ENCODE measurements around the gene PTPN6. TPM values are rescaled to one million over a fixed set of nuclear protein-coding genes. Genes with fewer than 3 reads are reported as not detected.

The PTPN6 gene
- total RNA-seq, 1 donor from 2014 or later = 7.2 TPM

DNA sequence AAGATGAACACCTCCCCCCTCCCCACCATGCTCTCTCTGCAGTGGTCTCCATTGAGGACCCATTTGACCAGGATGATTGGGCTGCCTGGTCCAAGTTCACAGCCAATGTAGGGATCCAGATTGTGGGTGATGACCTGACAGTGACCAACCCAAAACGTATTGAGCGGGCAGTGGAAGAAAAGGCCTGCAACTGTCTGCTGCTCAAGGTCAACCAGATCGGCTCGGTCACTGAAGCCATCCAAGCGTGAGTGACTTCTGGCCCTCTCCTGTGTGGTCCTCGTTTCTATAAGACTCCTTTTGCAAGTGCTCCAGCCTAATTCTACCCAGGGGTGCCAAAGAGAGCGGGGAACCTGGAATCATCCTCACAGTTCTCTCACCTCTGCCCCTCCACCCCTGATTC lies 29.6 kb upstream of the PTPN6 start:
- intact Hi-C loops (cut with DNase I) = no loop called here
- ATAC-seq (ENCODE audit: poor library complexity) = no peak

DNA sequence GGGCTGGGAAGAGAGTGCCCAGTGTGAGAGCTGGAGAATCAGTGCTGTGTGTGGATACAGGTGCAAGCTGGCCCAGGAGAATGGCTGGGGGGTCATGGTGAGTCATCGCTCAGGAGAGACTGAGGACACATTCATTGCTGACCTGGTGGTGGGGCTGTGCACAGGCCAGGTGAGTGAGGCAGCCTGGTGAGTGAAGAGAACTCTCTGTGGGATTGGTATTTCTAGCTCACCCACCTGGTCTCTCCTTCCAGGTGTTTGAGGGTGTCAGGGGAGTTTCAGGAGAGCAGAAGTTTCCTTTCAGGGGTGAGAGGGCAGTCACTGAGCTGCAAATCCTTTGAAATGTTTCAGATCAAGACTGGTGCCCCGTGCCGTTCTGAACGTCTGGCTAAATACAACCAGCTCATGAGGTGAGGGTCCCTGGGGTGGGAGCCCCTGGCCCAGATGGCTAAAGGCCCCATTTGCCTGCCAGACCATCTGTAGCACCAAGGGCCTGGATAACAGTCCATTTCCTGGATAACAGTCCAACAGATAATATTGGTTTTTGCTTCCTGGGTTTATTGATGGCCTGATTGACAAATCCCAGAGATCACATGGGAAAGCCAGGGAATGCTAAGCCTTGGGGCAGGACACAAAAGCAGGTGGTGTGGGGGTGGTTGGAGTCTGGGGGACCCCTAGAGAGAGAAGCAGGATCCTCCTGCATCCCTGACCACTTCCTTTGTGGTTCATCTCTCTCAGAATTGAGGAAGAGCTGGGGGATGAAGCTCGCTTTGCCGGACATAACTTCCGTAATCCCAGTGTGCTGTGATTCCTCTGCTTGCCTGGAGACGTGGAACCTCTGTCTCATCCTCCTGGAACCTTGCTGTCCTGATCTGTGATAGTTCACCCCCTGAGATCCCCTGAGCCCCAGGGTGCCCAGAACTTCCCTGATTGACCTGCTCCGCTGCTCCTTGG lies 28.9 kb upstream of the PTPN6 start:
- intact Hi-C loops (cut with DNase I) = no loop called here
- ATAC-seq (ENCODE audit: poor library complexity) (no peak), DNase-seq (peak; percentile 41)

More for the DNA sequence above, 29.6 kb upstream of the PTPN6 start:
- peak; percentile 32 for DNase-seq

DNA sequence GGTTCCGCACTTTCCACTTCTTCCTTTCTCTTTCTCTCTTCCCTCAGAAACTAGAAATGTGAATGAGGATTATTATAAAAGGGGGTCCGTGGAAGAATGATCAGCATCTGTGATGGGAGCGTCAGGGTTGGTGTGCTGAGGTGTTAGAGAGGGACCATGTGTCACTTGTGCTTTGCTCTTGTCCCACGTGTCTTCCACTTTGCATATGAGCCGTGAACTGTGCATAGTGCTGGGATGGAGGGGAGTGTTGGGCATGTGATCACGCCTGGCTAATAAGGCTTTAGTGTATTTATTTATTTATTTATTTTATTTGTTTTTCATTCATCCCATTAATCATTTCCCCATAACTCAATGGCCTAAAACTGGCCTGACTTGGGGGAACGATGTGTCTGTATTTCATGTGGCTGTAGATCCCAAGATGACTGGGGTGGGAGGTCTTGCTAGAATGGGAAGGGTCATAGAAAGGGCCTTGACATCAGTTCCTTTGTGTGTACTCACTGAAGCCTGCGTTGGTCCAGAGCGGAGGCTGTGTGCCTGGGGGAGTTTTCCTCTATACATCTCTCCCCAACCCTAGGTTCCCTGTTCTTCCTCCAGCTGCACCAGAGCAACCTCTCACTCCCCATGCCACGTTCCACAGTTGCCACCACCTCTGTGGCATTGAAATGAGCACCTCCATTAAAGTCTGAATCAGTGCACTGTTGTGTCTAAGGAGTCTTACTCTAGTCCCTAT lies 28.0 kb upstream of the PTPN6 start:
- no peak for ATAC-seq (ENCODE audit: poor library complexity)
- intact Hi-C loops (cut with DNase I) = no loop called here
- DNase-seq = peak; percentile 33

DNA sequence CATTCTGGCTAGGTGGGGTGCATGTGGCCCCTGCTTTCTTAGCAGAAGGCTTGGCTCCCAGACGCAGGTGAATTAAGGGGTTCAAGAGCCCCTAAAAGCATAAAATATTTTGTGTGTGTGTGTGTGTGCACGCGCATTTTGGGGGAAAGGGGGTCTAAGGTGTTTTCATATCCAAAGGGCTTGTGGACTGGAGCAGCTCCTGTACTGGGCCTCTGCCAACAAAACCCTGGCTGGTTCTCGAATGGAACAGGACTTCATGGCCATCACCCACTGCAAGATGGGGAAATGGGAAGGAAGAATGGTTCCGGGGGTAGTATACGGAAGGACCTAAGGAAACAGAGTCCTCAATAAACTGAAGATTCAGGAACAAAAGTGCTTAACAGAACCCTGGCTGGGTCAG lies 27.3 kb upstream of the PTPN6 start:
- intact Hi-C loops (cut with DNase I) = no loop called here
- peak; percentile 33 for DNase-seq
- no peak for ATAC-seq (ENCODE audit: poor library complexity)

DNA sequence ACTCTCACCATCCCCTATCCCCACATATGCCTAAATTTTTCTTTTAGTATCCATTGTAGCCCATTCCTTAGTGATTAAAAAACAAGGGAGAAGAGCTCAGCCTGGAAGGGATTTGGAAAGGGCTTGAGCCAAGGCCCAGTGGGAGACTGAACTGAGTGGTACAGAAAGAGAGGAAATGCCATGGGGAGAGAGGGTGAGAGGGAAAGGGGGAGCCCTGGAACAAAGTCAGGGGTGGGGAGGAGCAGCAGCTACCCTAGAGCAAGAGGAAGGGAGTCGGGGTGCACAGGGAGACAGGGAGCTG lies 26.0 kb upstream of the PTPN6 start:
- intact Hi-C loops (cut with DNase I) = no loop called here
- no peak for DNase-seq
- ATAC-seq (ENCODE audit: poor library complexity) = no peak

DNA sequence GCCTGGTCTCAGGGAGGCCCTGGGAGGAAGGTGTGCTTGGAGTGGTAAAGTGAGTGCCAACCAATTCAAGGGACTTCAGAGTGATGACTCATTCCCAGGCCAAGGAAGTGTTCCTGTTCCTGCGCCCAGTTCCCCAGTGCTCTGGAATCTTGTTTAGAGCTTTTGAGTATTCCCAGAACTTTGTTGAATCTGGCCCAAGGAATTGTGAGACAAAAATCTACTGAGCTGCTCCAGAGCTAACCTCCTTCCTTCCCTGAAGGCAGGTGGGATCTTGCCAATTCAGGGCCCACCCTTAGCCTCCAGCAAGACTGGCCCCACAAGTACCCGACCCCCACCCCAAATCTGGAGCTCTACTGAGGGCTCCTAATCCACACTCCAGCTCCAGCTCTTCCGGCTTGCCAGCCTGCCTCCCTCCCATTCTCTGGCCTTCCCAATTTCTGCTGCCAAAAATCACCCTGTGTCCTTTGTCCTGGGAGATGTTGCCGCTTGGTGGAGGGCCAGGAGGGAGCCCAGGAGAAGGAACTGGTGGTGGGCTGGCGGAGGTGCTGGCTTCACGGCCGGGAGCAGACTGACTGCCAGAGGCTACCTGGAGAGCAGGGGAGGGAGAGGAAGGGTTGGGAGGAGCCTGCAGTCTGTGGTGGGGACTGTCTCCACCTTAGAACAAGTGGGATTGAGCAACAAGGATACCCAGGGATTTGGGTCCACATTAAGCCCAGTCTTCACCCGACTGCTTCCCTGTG lies 25.4 kb upstream of the PTPN6 start:
- intact Hi-C loops (cut with DNase I) = no loop called here
- peak; percentile 54 for ATAC-seq (ENCODE audit: poor library complexity)
- DNase-seq = peak; percentile 81

DNA sequence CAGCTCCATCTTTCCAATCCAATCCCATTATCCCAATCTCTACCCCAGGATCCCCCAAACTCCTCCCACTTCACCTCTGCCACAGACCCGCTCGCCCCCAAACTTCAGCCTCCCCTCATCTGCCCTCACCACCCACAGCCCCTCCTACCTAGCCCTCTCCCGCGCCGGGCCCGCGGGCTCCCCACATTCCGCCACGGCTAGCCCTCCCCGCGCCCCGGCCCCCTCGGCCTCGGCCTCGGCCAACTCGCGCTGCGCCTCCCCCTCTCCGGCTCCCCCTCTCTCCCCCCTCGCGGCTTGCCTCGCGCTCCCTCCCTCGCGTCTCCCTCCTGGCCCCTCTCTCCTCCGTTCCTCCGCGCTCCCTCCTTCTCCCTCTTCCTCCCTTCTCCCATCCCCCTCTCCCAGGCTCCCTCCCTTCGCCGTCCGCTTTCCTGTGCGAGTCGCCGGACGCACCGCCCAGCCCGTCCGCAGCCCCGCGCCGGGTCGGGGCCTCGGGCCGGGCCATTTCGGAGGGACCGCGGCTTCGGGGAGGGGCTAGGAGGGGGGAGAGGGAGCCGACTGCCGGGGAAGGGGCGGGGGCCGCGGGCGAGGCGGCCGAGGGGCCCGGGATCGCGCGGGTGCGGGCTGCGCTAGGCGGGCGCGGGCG lies 23.7 kb upstream of the PTPN6 start, which contains the start of gene ATN1:
Gene ATN1 (plus strand): TSS at position 581 of the 643 bp plus-strand sequence. CDS start 6,043 bp downstream, outside the sequence.
- peak; percentile 61 for ATAC-seq (ENCODE audit: poor library complexity)
- peak; percentile 87 for DNase-seq
- intact Hi-C loops (cut with DNase I) = no loop called here

DNA sequence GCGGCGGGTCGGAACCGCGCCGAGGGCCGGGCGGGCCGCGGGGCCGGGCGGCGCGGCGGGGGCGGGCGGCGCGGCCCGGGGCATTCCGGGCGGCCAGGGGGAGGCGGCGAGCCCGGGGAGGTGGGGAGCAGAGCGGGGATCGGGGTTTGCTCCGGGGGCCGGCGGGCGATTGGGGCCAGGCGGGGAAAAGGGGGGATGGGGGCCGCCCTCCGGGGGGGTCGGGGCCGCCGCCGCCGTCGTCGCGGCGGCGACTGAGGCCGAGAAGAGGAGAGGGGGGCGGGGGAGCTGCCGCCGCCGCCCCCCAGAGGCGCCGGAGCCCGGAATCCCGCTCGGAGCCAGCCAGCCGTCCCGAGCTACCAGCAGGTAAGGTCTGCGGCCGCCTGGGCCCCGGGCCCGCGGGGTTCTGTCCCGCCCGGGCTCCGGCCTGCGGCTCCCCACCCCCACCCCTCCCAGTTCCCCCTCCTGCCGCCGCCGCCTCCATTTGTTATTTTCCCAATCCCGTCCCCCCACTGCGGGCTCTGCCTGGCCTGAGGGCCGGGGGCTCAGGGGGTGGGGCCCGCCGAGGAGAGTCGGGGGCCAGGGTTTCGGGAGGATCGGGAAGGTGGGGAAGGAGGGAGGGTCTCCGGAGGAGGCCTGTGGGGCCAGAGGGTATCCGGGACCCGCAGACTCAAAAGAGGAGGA lies 23.0 kb upstream of the PTPN6 start:
- DNase-seq (peak; percentile 49), ATAC-seq (ENCODE audit: poor library complexity) (no peak)
- intact Hi-C loops (cut with DNase I) = no loop called here

DNA sequence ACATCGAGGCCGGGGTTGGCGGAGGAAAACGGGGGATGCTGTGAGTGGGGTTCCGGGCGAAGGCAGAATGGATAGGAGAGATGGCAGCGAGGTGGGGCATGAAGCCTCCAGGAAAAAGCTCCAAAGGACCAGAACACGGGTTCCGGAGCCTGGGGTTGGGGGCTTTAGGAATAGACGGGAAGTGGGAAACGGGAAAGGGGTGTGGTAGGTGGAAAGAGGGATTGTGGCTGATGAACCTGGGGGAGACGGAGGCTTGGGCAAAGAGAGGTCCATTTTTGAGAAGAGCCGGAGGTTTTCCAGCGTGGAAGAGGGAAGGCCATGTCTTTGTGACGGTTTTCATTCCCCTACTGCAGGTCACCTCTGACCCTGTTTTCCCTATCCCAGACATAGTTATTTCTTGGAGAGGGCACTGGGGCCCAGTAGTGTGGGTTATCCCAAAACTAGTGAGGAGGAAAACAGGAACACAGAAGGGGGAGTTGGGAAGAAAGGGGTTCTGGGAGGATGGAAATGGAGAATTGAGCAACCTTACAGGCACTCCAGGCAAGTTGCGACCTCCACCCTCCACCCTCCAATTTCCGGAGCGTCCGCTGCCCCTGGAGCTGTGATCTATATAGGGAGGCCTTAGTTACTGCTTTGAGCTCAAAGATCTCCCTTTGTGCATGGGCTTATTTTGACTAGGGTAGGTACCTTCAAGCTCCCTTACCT lies 22.3 kb upstream of the PTPN6 start:
- no peak for ATAC-seq (ENCODE audit: poor library complexity)
- intact Hi-C loops (cut with DNase I) = no loop called here
- peak; percentile 38 for DNase-seq

DNA sequence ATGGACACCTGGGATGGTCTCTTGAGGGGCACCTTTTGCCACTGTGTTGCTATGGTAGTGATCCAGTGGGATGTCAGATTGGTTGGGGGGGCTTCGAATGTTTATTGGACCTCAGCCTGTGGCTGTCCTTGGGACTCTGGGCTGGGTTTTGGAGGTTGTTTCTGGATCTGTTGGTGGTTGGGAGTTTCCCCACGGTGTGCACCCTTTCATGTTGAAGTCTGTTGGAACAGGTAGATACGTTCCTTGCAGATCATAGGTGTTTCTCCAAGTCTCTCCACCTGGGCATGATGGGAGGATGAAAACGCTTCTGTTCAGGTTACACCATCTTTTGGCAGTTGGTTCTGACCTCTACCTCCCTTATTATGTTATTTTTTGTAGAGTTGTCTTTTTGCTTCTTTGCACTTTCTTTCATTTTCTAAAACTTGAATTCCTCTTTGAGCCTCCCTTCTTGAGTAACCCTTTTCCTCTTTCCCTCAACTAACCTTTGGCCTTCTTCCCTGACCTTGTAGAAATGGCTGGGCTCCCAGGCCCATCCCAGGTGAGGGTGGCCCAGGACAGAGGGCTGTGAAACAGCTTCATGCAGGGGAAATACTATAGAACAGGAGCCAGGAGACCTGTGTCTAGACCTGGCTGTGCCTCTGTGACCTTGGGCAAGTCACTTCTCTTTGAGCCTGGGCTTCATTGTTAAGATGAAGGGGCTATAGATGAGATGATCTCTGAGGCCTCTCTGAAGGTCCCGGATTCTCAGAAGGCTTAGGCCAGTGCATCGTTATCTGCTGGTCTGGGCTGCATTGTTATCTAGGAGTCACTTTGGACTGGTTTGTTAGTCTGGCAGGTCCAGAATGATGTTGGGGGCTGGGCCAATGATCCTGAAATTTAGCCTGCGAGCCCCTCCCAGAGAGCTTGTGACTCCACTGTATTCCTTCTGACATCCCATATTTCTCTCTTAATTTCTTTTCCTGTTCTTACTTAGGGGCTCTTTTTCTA lies 21.4 kb upstream of the PTPN6 start:
- ATAC-seq (ENCODE audit: poor library complexity) (no peak), DNase-seq (peak; percentile 18)
- intact Hi-C loops (cut with DNase I) = no loop called here

DNA sequence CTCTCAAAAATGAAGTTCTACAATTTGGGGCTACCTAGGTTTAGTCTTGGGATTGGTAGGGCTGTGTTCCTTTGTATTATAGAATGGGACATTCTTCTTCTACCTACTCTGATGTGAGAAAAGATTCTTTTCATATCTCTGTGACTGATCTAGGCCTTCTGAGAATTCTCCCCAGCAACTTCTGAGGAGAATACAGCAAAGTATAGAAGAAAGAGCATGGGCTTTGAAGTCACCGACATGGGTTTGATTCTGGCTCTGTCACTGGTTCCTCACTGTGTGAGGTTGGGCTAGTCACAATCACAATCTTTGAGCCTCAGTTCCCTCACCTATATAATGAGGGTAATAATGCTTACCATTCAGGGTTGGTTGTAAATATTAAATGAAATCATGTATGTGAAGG lies 18.4 kb upstream of the PTPN6 start:
- DNase-seq (no peak), ATAC-seq (ENCODE audit: poor library complexity) (no peak)
- intact Hi-C loops (cut with DNase I) = no loop called here

DNA sequence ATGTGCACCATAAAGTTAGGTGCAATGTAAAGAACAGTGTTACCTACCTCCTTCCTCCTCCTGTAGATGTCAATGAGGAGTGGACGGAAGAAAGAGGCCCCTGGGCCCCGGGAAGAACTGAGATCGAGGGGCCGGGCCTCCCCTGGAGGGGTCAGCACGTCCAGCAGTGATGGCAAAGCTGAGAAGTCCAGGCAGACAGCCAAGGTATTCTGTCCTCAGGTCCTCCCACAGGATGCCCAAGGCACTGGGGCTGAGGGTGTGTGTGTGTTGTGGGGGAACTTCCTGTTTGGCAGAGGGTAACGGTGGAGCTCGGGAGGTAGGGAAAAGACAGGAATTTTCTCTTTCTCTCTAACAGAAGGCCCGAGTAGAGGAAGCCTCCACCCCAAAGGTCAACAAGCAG lies 17.0 kb upstream of the PTPN6 start:
- DNase-seq = no peak
- ATAC-seq (ENCODE audit: poor library complexity) = no peak
- intact Hi-C loops (cut with DNase I) = no loop called here

DNA sequence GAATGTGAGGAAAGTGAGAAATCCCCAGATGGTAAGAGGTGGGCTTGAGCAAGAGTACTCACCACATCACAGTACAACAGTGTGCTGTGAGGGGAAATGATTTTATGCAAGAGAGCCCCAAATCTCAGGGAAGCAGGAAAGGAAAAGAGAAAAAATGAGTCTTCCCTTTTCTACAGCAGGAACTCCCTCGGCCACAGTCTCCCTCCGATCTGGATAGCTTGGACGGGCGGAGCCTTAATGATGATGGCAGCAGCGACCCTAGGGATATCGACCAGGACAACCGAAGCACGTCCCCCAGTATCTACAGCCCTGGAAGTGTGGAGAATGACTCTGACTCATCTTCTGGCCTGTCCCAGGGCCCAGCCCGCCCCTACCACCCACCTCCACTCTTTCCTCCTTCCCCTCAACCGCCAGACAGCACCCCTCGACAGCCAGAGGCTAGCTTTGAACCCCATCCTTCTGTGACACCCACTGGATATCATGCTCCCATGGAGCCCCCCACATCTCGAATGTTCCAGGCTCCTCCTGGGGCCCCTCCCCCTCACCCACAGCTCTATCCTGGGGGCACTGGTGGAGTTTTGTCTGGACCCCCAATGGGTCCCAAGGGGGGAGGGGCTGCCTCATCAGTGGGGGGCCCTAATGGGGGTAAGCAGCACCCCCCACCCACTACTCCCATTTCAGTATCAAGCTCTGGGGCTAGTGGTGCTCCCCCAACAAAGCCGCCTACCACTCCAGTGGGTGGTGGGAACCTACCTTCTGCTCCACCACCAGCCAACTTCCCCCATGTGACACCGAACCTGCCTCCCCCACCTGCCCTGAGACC lies 15.6 kb upstream of the PTPN6 start:
- DNase-seq (no peak), ATAC-seq (ENCODE audit: poor library complexity) (no peak)
- intact Hi-C loops (cut with DNase I) = no loop called here

DNA sequence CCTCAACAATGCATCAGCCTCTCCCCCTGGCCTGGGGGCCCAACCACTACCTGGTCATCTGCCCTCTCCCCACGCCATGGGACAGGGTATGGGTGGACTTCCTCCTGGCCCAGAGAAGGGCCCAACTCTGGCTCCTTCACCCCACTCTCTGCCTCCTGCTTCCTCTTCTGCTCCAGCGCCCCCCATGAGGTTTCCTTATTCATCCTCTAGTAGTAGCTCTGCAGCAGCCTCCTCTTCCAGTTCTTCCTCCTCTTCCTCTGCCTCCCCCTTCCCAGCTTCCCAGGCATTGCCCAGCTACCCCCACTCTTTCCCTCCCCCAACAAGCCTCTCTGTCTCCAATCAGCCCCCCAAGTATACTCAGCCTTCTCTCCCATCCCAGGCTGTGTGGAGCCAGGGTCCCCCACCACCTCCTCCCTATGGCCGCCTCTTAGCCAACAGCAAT lies 14.9 kb upstream of the PTPN6 start:
- intact Hi-C loops (cut with DNase I) = no loop called here
- no peak for ATAC-seq (ENCODE audit: poor library complexity)
- no peak for DNase-seq

DNA sequence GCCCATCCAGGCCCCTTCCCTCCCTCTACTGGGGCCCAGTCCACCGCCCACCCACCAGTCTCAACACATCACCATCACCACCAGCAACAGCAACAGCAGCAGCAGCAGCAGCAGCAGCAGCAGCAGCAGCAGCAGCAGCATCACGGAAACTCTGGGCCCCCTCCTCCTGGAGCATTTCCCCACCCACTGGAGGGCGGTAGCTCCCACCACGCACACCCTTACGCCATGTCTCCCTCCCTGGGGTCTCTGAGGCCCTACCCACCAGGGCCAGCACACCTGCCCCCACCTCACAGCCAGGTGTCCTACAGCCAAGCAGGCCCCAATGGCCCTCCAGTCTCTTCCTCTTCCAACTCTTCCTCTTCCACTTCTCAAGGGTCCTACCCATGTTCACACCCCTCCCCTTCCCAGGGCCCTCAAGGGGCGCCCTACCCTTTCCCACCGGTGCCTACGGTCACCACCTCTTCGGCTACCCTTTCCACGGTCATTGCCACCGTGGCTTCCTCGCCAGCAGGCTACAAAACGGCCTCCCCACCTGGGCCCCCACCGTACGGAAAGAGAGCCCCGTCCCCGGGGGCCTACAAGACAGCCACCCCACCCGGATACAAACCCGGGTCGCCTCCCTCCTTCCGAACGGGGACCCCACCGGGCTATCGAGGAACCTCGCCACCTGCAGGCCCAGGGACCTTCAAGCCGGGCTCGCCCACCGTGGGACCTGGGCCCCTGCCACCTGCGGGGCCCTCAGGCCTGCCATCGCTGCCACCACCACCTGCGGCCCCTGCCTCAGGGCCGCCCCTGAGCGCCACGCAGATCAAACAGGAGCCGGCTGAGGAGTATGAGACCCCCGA lies 14.3 kb upstream of the PTPN6 start:
- peak; percentile 8 for ATAC-seq (ENCODE audit: poor library complexity)
- peak; percentile 54 for DNase-seq
- intact Hi-C loops (cut with DNase I) = no loop called here

All from Right ventricle myocardium superior (tissue), 1 donor.